ENCODE results near the gene CRACR2B.

DNA sequence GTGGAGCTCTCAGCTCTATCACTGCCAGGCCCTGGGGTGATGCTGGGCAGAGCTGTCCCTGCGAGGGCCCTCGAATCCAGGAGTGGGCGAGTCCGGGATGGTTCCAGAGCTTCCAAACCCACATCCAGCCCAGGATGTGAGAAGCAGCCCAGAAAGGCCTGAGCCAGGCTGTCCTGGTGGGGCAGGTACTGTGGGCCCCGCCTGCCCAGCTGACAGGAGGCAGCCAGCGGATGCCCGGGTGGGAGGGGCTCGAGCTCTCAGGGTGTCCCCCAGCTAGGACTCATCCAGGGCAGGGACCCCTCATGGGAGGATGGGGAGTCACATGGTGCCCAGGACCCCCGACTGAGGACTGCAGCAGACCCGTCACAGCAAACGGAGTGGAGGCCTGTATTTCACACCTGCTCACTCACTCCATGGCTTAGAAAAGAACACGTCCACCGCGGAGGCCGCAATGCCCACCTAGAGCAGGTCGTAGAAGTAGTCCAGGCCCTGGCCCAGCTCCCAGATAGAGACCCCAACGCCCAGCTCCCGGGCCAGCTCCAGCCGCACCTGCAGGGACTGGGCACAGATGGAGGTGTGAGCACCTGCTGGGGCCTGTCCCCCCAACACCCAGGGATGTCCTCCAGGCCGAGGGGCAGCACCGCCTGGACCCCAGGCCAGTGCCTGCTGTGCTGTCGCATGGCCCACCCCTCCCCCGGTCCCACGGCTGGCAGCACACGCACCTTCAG is 41.8 kb downstream of the CRACR2B start:
- no peak for TF ChIP-seq ELF4 (IDR thresholded peaks at IDR 0.05)
- TF ChIP-seq SP1 (IDR thresholded peaks at IDR 0.05), result no peak
- no peak for TF ChIP-seq SUZ12 (IDR thresholded peaks at IDR 0.05)
- no peak for TF ChIP-seq NFRKB (IDR thresholded peaks at IDR 0.05)
- no peak for TF ChIP-seq FOXM1 (IDR thresholded peaks at IDR 0.05; ENCODE audit: borderline replicate concordance)
- no peak for TF ChIP-seq ARNT (IDR thresholded peaks at IDR 0.05)
- TF ChIP-seq FOXK2 (IDR thresholded peaks at IDR 0.05), result no peak
- TF ChIP-seq BHLHE40 (IDR thresholded peaks at IDR 0.05; ENCODE audit: borderline replicate concordance), result no peak
- TF ChIP-seq TARDBP (IDR thresholded peaks at IDR 0.05), result no peak
- TF ChIP-seq HDGF (IDR thresholded peaks at IDR 0.05; ENCODE audit: borderline replicate concordance), result no peak
- no peak for TF ChIP-seq LEF1 (IDR thresholded peaks at IDR 0.05; ENCODE audit: borderline replicate concordance)
- TF ChIP-seq L3MBTL2 (conservative IDR thresholded peaks at IDR 0.05), result no peak
- TF ChIP-seq FOXA1 (IDR thresholded peaks at IDR 0.05), result no peak

All from HEK293T (cell line).